22Rv1 (cell line): ENCODE measurements around the gene MFSD6.

Source experiments
- CTCF ChIP-seq: fragments of 450-650 bp; IDR thresholded peaks from 2 replicates; pipeline ENCODE4 v1.5.1; 2017; ENCODE audit warnings: mild to moderate bottlenecking
- ZFX ChIP-seq: fragments of 450-650 bp; IDR thresholded peaks from 2 replicates; pipeline ENCODE4 v1.6.1; 2017; ENCODE audit warnings: antibody characterized with exemption, borderline replicate concordance

- no peak for TF ChIP-seq CTCF
- TF ChIP-seq ZFX = no peak
Measured at GRCh38 chr2:190457256-190457655, 49.1 kb downstream of the MFSD6 start.
